ENCODE data around the gene FNDC8.
A peak's percentile ranks its signal among the peaks of the same experiment; 100 is the strongest.

The FNDC8 gene

DNA sequence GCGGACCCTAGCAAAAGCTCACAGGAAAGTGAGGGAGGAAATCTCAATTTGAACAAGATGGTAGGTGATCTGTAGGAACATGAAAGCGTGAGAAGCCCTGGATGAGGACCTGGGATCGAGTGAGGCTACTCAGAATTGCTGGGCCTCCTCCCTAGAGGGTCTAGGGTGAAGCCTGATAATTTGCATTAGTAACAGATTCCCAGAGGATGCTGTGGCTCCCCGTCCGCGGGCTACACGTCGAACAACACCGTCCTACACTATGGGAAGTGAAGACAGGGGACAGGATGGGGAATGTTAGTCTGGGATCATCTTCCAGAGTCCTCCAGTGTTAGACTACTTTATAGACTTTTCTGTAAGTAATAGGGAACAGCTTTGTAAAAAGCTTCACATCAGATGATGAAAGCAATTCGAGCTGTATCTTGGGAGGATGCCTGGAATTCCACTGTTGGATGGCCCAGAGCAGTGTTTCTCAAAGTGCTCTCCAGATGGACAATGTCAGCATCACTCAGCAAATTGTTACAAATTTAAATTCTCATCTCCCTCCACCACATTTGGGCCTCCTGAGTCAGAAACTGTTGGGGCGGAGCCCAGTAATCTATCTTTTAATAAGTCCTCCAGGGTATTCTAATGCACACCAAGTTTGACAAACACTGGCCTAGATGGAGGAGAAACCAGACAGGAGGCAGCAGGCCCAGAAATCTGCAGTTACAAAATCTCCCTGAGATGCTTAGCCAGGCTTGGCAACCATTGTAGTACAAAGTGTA is 6.5 kb downstream of the FNDC8 start:
- no peak overlapping the region for H3K9ac ChIP-seq (ENCODE audit: low read length)
- no peak overlapping the region for H3K4me3 ChIP-seq (ENCODE audit: low read depth, low read length)
- peaks cover 6% of the 10 kb centered on the region; the same call in 1 of the 2 replicates for H3K9me3 ChIP-seq (ENCODE audit: control insufficient read depth, insufficient read depth, low read depth, low read length)
- no peak overlapping the region for H3K27ac ChIP-seq (ENCODE audit: low read depth, low read length)
- H3K4me1 ChIP-seq (ENCODE audit: control insufficient read depth, insufficient read depth, low read length): no peaks in the 10 kb centered on the region
- peaks cover 28% of the 10 kb centered on the region for H3K36me3 ChIP-seq (ENCODE audit: control insufficient read depth, insufficient read depth, low read length)
- no peaks in the 10 kb centered on the region for H3K27me3 ChIP-seq (ENCODE audit: control insufficient read depth, insufficient read depth, low read length)

GRCh38 chr17:35129154-35129972 is 7.9 kb downstream of the FNDC8 start:
- H3K4me3 ChIP-seq (ENCODE audit: low read depth, low read length): no peak overlapping the region
- H3K27me3 ChIP-seq (ENCODE audit: control insufficient read depth, insufficient read depth, low read length): no peaks in the 10 kb centered on the region
- H3K27ac ChIP-seq (ENCODE audit: low read depth, low read length): no peak overlapping the region
- peaks cover 42% of the 10 kb centered on the region for H3K36me3 ChIP-seq (ENCODE audit: control insufficient read depth, insufficient read depth, low read length)
- no peaks in the 10 kb centered on the region for H3K4me1 ChIP-seq (ENCODE audit: control insufficient read depth, insufficient read depth, low read length)
- peaks cover 6% of the 10 kb centered on the region; the same call in 1 of the 2 replicates for H3K9me3 ChIP-seq (ENCODE audit: control insufficient read depth, insufficient read depth, low read depth, low read length)
- no peak overlapping the region for H3K9ac ChIP-seq (ENCODE audit: low read length)

DNA sequence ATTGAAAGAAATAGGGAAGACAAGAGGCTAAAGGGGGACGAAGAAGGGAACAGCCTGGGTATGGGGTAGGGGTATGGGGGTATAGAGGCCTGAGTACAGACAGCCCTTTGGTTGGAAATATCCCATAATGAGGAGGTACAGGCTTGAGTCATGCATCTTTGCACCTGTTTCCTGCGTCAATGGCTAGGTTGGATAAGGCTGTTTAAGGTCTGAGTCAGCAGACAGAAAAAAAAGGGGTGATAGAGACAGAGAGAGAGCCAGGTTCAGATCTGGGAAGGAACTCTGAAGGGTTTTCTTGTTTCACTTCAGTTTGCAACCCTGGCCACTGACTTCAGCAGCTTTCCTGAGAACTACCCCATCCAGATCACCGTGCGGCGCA is 8.5 kb downstream of the FNDC8 start:
- H3K4me3 ChIP-seq (ENCODE audit: low read depth, low read length): no peak overlapping the region
- H3K4me1 ChIP-seq (ENCODE audit: control insufficient read depth, insufficient read depth, low read length): no peaks in the 10 kb centered on the region
- peaks cover 6% of the 10 kb centered on the region; the same call in 1 of the 2 replicates for H3K9me3 ChIP-seq (ENCODE audit: control insufficient read depth, insufficient read depth, low read depth, low read length)
- H3K9ac ChIP-seq (ENCODE audit: low read length): no peak overlapping the region
- no peak overlapping the region for H3K27ac ChIP-seq (ENCODE audit: low read depth, low read length)
- H3K36me3 ChIP-seq (ENCODE audit: control insufficient read depth, insufficient read depth, low read length): peaks cover 48% of the 10 kb centered on the region
- H3K27me3 ChIP-seq (ENCODE audit: control insufficient read depth, insufficient read depth, low read length): no peaks in the 10 kb centered on the region

GRCh38 chr17:35130392-35130791 is 9.0 kb downstream of the FNDC8 start:
- Histone ChIP-seq H3K9me3 (ENCODE audit: control insufficient read depth, insufficient read depth, low read depth, low read length) (peaks cover 6% of the 10 kb centered on the region; the same call in 1 of the 2 replicates), H3K36me3 (ENCODE audit: control insufficient read depth, insufficient read depth, low read length) (peaks cover 52% of the 10 kb centered on the region), H3K4me3 (ENCODE audit: low read depth, low read length) (no peak overlapping the region), H3K27me3 (ENCODE audit: control insufficient read depth, insufficient read depth, low read length) (no peaks in the 10 kb centered on the region), H3K9ac (ENCODE audit: low read length) (no peak overlapping the region), H3K27ac (ENCODE audit: low read depth, low read length) (no peak overlapping the region), H3K4me1 (ENCODE audit: control insufficient read depth, insufficient read depth, low read length) (no peaks in the 10 kb centered on the region)

- Histone ChIP-seq H3K9ac (ENCODE audit: low read length) (no peak overlapping the region), H3K4me1 (ENCODE audit: control insufficient read depth, insufficient read depth, low read length) (no peaks in the 10 kb centered on the region), H3K4me3 (ENCODE audit: low read depth, low read length) (no peak overlapping the region), H3K27me3 (ENCODE audit: control insufficient read depth, insufficient read depth, low read length) (no peaks in the 10 kb centered on the region), H3K9me3 (ENCODE audit: control insufficient read depth, insufficient read depth, low read depth, low read length) (peaks cover 6% of the 10 kb centered on the region; the same call in 1 of the 2 replicates), H3K36me3 (ENCODE audit: control insufficient read depth, insufficient read depth, low read length) (peaks cover 69% of the 10 kb centered on the region), H3K27ac (ENCODE audit: low read depth, low read length) (no peak overlapping the region)
Measured at GRCh38 chr17:35132099-35132498, 10.7 kb downstream of the FNDC8 start.

DNA sequence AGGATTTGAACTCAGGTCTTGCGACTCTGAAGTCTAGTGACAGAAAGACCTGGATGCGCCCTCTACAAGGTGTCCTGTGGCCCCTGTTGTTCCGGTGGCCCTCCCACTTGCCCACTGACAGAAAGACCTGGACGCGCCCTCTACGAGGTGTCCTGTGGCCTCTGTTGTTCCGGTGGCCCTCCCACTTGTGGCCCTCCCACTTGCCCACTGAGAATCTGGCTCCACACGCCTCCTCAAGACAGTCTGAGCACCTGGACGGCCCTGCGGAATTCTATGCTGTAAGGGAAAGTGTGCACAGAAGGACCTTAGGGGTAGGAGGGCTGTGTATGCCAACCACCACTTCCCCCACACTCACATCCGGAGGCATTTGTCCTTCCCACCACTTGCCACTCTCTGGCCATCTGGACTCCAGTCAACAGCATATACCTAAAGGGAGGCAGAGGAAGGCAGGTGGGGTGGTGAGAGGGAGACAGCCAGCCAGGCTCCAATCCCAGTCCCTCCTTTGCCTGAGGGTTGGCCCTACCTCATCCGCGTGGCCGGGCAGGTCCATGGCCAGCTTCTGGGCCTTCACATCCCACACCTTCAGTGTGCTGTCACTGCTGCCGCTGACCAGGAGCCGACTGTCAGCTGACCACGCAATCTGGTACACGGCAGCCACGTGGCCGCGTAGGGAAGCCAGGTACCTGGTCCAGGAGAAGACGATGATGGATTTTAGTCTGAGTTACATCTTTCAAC is 11.6 kb downstream of the FNDC8 start:
- peaks cover 6% of the 10 kb centered on the region; the same call in 1 of the 2 replicates for H3K9me3 ChIP-seq (ENCODE audit: control insufficient read depth, insufficient read depth, low read depth, low read length)
- no peak overlapping the region for H3K27ac ChIP-seq (ENCODE audit: low read depth, low read length)
- H3K27me3 ChIP-seq (ENCODE audit: control insufficient read depth, insufficient read depth, low read length): no peaks in the 10 kb centered on the region
- peaks cover 78% of the 10 kb centered on the region for H3K36me3 ChIP-seq (ENCODE audit: control insufficient read depth, insufficient read depth, low read length)
- H3K9ac ChIP-seq (ENCODE audit: low read length): no peak overlapping the region
- H3K4me3 ChIP-seq (ENCODE audit: low read depth, low read length): no peak overlapping the region
- H3K4me1 ChIP-seq (ENCODE audit: control insufficient read depth, insufficient read depth, low read length): no peaks in the 10 kb centered on the region

- peaks cover 97% of the 10 kb centered on the region for H3K36me3 ChIP-seq (ENCODE audit: control insufficient read depth, insufficient read depth, low read length)
- no peak overlapping the region for H3K27ac ChIP-seq (ENCODE audit: low read depth, low read length)
- no peaks in the 10 kb centered on the region for H3K9me3 ChIP-seq (ENCODE audit: control insufficient read depth, insufficient read depth, low read depth, low read length)
- H3K27me3 ChIP-seq (ENCODE audit: control insufficient read depth, insufficient read depth, low read length): no peaks in the 10 kb centered on the region
- H3K4me3 ChIP-seq (ENCODE audit: low read depth, low read length): no peak overlapping the region
- H3K9ac ChIP-seq (ENCODE audit: low read length): no peak overlapping the region
- H3K4me1 ChIP-seq (ENCODE audit: control insufficient read depth, insufficient read depth, low read length): no peaks in the 10 kb centered on the region
Measured at GRCh38 chr17:35135322-35135721, 13.9 kb downstream of the FNDC8 start.

- Histone ChIP-seq H3K4me1 (ENCODE audit: control insufficient read depth, insufficient read depth, low read length) (no peaks in the 10 kb centered on the region), H3K36me3 (ENCODE audit: control insufficient read depth, insufficient read depth, low read length) (peaks cover 68% of the 10 kb centered on the region), H3K27me3 (ENCODE audit: control insufficient read depth, insufficient read depth, low read length) (no peaks in the 10 kb centered on the region), H3K27ac (ENCODE audit: low read depth, low read length) (no peak overlapping the region), H3K4me3 (ENCODE audit: low read depth, low read length) (no peak overlapping the region), H3K9ac (ENCODE audit: low read length) (no peak overlapping the region), H3K9me3 (ENCODE audit: control insufficient read depth, insufficient read depth, low read depth, low read length) (no peaks in the 10 kb centered on the region)
Measured at GRCh38 chr17:35138218-35138617, 16.8 kb downstream of the FNDC8 start.

- no peaks in the 10 kb centered on the region for H3K9me3 ChIP-seq (ENCODE audit: control insufficient read depth, insufficient read depth, low read depth, low read length)
- H3K27ac ChIP-seq (ENCODE audit: low read depth, low read length): peak within 1 kb of the TSS; percentile 39; the same call in 1 of the 2 replicates
- H3K4me1 ChIP-seq (ENCODE audit: control insufficient read depth, insufficient read depth, low read length): no peaks in the 10 kb centered on the region
- H3K36me3 ChIP-seq (ENCODE audit: control insufficient read depth, insufficient read depth, low read length): peaks cover 31% of the 10 kb centered on the region
- H3K9ac ChIP-seq (ENCODE audit: low read length): peak within 1 kb of the TSS; percentile 97
- H3K4me3 ChIP-seq (ENCODE audit: low read depth, low read length): peak within 1 kb of the TSS; percentile 95
- H3K27me3 ChIP-seq (ENCODE audit: control insufficient read depth, insufficient read depth, low read length): no peaks in the 10 kb centered on the region
Measured at GRCh38 chr17:35141681-35142466, 20.5 kb downstream of the FNDC8 start, which contains the start of gene NLE1. TSS of gene NLE1 (minus strand) at chr17:35142303. CDS start at chr17:35142275, 28 bp downstream.

DNA sequence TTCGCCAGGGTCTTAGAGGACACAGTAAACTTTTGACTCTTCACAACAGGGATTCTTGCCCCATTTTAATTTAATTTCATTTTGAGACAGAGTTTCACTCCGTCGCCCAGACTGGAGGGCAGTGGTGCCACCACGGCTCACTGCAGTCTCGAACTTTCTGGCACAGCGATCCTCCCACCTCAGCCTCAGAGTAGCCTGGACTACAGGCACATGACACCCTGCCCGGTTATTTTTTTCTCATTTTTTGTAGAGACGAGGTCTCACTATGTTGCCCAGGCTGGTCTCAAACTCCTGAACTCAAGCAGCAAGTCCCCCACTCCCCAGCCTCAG is 21.0 kb downstream of the FNDC8 start:
- Histone ChIP-seq H3K4me3 (ENCODE audit: low read depth, low read length) (peak overlapping the region; percentile 95), H3K4me1 (ENCODE audit: control insufficient read depth, insufficient read depth, low read length) (no peaks in the 10 kb centered on the region), H3K36me3 (ENCODE audit: control insufficient read depth, insufficient read depth, low read length) (peaks cover 26% of the 10 kb centered on the region), H3K9me3 (ENCODE audit: control insufficient read depth, insufficient read depth, low read depth, low read length) (no peaks in the 10 kb centered on the region), H3K27me3 (ENCODE audit: control insufficient read depth, insufficient read depth, low read length) (no peaks in the 10 kb centered on the region), H3K27ac (ENCODE audit: low read depth, low read length) (no peak overlapping the region), H3K9ac (ENCODE audit: low read length) (no peak overlapping the region)
